Measurements from ENCODE around the gene TMEM95. TPM values are rescaled to one million over a fixed set of nuclear protein-coding genes. Genes with fewer than 3 reads are reported as not detected.

TMEM95 gene
- total and polyA plus RNA-seq, 2 experiments from 2014 or later = not detected

DNA sequence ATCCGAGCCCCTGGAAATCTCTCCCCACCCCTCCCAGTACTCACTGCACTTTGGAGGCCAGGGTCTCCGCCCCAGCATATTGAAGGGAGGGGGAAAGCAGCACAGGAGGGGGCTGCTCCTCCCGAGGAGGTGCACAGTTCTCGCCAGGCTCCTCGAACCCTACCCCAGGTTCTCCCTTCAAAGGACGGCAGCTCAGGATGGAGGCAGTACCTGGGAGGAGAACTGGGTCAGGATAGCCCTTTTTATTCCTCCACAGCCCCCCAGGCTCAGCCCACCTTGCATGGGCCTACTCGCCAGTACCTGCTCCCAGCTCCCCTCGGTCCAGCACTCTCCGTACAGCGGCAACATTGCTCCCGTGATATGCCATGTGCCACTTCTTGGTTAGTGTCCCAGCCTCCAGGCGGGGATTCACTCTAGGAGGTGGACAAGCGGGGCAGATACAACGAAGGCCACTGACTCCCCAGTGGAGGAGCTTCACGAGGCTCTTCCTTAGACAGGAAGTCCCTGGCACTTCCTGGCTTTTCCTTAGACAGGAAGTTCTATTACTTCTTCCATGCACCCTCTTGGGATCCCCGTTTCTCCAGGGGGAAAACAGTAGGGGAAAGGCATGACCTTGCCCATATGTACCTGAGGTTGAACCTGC lies 37.7 kb upstream of the TMEM95 start:
- Histone ChIP-seq H3K4me2 (no peak overlapping the region), H3K4me1 (ENCODE audit: insufficient read depth) (peaks cover 6% of the 10 kb centered on the region; the same call in 1 of the 2 replicates), H3K27me3 (ENCODE audit: insufficient read depth) (no peaks in the 10 kb centered on the region), H3K36me3 (ENCODE audit: insufficient read depth) (peaks cover 30% of the 10 kb centered on the region), H3K4me3 (no peak overlapping the region), H3K27ac (ENCODE audit: low read depth) (no peak overlapping the region), H4K20me1 (replicated peaks; ENCODE audit: insufficient read depth) (peaks cover 13% of the 10 kb centered on the region), H3F3A (replicated peaks; ENCODE audit: low read depth) (peaks cover 46% of the 10 kb centered on the region), H2AFZ (no peak overlapping the region), H3K79me2 (replicated peaks; ENCODE audit: insufficient read depth) (peaks cover 8% of the 10 kb centered on the region; the same call in 1 of the 2 replicates), H3K9me2 (ENCODE audit: insufficient read depth) (no peaks in the 10 kb centered on the region)
- TF ChIP-seq, protein P1, sequence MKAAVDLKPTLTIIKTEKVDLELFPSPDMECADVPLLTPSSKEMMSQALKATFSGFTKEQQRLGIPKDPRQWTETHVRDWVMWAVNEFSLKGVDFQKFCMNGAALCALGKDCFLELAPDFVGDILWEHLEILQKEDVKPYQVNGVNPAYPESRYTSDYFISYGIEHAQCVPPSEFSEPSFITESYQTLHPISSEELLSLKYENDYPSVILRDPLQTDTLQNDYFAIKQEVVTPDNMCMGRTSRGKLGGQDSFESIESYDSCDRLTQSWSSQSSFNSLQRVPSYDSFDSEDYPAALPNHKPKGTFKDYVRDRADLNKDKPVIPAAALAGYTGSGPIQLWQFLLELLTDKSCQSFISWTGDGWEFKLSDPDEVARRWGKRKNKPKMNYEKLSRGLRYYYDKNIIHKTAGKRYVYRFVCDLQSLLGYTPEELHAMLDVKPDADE (IDR thresholded peaks at IDR 0.05) = no peak
- TF ChIP-seq NANOG (IDR thresholded peaks at IDR 0.05; ENCODE audit: borderline replicate concordance) = no peak
- TF ChIP-seq EZH2 (IDR thresholded peaks at IDR 0.05; ENCODE audit: low read depth, unreplicated experiment) = no peak
- TF ChIP-seq ZNF114 (CRISPR knock-in tag; IDR thresholded peaks at IDR 0.05) = no peak
- TF ChIP-seq, protein P2, sequence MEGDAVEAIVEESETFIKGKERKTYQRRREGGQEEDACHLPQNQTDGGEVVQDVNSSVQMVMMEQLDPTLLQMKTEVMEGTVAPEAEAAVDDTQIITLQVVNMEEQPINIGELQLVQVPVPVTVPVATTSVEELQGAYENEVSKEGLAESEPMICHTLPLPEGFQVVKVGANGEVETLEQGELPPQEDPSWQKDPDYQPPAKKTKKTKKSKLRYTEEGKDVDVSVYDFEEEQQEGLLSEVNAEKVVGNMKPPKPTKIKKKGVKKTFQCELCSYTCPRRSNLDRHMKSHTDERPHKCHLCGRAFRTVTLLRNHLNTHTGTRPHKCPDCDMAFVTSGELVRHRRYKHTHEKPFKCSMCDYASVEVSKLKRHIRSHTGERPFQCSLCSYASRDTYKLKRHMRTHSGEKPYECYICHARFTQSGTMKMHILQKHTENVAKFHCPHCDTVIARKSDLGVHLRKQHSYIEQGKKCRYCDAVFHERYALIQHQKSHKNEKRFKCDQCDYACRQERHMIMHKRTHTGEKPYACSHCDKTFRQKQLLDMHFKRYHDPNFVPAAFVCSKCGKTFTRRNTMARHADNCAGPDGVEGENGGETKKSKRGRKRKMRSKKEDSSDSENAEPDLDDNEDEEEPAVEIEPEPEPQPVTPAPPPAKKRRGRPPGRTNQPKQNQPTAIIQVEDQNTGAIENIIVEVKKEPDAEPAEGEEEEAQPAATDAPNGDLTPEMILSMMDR (conservative IDR thresholded peaks at IDR 0.05; ENCODE audit: low read depth in 2 of 2) = no peak
- TF ChIP-seq, protein P3, sequence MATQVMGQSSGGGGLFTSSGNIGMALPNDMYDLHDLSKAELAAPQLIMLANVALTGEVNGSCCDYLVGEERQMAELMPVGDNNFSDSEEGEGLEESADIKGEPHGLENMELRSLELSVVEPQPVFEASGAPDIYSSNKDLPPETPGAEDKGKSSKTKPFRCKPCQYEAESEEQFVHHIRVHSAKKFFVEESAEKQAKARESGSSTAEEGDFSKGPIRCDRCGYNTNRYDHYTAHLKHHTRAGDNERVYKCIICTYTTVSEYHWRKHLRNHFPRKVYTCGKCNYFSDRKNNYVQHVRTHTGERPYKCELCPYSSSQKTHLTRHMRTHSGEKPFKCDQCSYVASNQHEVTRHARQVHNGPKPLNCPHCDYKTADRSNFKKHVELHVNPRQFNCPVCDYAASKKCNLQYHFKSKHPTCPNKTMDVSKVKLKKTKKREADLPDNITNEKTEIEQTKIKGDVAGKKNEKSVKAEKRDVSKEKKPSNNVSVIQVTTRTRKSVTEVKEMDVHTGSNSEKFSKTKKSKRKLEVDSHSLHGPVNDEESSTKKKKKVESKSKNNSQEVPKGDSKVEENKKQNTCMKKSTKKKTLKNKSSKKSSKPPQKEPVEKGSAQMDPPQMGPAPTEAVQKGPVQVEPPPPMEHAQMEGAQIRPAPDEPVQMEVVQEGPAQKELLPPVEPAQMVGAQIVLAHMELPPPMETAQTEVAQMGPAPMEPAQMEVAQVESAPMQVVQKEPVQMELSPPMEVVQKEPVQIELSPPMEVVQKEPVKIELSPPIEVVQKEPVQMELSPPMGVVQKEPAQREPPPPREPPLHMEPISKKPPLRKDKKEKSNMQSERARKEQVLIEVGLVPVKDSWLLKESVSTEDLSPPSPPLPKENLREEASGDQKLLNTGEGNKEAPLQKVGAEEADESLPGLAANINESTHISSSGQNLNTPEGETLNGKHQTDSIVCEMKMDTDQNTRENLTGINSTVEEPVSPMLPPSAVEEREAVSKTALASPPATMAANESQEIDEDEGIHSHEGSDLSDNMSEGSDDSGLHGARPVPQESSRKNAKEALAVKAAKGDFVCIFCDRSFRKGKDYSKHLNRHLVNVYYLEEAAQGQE (IDR thresholded peaks at IDR 0.05; ENCODE audit: unreplicated experiment) = no peak
- no peak for TF ChIP-seq STAT1 (IDR thresholded peaks at IDR 0.05; ENCODE audit: unreplicated experiment)
- TF ChIP-seq, protein P4, sequence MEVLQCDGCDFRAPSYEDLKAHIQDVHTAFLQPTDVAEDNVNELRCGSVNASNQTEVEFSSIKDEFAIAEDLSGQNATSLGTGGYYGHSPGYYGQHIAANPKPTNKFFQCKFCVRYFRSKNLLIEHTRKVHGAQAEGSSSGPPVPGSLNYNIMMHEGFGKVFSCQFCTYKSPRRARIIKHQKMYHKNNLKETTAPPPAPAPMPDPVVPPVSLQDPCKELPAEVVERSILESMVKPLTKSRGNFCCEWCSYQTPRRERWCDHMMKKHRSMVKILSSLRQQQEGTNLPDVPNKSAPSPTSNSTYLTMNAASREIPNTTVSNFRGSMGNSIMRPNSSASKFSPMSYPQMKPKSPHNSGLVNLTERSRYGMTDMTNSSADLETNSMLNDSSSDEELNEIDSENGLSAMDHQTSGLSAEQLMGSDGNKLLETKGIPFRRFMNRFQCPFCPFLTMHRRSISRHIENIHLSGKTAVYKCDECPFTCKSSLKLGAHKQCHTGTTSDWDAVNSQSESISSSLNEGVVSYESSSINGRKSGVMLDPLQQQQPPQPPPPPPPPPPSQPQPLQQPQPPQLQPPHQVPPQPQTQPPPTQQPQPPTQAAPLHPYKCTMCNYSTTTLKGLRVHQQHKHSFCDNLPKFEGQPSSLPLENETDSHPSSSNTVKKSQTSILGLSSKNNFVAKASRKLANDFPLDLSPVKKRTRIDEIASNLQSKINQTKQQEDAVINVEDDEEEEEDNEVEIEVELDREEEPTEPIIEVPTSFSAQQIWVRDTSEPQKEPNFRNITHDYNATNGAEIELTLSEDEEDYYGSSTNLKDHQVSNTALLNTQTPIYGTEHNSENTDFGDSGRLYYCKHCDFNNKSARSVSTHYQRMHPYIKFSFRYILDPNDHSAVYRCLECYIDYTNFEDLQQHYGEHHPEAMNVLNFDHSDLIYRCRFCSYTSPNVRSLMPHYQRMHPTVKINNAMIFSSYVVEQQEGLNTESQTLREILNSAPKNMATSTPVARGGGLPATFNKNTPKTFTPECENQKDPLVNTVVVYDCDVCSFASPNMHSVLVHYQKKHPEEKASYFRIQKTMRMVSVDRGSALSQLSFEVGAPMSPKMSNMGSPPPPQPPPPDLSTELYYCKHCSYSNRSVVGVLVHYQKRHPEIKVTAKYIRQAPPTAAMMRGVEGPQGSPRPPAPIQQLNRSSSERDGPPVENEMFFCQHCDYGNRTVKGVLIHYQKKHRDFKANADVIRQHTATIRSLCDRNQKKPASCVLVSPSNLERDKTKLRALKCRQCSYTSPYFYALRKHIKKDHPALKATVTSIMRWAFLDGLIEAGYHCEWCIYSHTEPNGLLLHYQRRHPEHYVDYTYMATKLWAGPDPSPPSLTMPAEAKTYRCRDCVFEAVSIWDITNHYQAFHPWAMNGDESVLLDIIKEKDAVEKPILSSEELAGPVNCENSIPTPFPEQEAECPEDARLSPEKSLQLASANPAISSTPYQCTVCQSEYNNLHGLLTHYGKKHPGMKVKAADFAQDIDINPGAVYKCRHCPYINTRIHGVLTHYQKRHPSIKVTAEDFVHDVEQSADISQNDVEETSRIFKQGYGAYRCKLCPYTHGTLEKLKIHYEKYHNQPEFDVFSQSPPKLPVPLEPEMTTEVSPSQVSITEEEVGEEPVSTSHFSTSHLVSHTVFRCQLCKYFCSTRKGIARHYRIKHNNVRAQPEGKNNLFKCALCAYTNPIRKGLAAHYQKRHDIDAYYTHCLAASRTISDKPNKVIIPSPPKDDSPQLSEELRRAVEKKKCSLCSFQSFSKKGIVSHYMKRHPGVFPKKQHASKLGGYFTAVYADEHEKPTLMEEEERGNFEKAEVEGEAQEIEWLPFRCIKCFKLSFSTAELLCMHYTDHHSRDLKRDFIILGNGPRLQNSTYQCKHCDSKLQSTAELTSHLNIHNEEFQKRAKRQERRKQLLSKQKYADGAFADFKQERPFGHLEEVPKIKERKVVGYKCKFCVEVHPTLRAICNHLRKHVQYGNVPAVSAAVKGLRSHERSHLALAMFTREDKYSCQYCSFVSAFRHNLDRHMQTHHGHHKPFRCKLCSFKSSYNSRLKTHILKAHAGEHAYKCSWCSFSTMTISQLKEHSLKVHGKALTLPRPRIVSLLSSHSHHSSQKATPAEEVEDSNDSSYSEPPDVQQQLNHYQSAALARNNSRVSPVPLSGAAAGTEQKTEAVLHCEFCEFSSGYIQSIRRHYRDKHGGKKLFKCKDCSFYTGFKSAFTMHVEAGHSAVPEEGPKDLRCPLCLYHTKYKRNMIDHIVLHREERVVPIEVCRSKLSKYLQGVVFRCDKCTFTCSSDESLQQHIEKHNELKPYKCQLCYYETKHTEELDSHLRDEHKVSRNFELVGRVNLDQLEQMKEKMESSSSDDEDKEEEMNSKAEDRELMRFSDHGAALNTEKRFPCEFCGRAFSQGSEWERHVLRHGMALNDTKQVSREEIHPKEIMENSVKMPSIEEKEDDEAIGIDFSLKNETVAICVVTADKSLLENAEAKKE (CRISPR knock-in tag; IDR thresholded peaks at IDR 0.05) = no peak
- no peak for TF ChIP-seq CREB1 (CRISPR knock-in tag; IDR thresholded peaks at IDR 0.05; ENCODE audit: low read depth)
- TF ChIP-seq EZH2phosphoT487 (IDR thresholded peaks at IDR 0.05; ENCODE audit: unreplicated experiment) = no peak
- no peak for TF ChIP-seq ZNF331 (CRISPR knock-in tag; IDR thresholded peaks at IDR 0.05; ENCODE audit: low read depth)
- Mint-ChIP-seq H3K27ac (no peak overlapping the region), H3K4me1 (peaks cover 25% of the 10 kb centered on the region), H3K9me3 (no peaks in the 10 kb centered on the region), H3K36me3 (ENCODE audit: low read depth) (peaks cover 77% of the 10 kb centered on the region), H3K4me3 (peak overlapping the region; percentile 42; the same call in 1 of the 3 replicates), H3K27me3 (ENCODE audit: insufficient read depth, low read depth, poor library complexity) (peaks cover 25% of the 10 kb centered on the region)
- ATAC-seq = no peak
- no peak for DNase-seq (ENCODE audit: low spot score)

Measured in GM23338 (cell line).